H1 (cell line): ENCODE data around the gene NME7. TPM values are rescaled to one million over a fixed set of nuclear protein-coding genes. Genes with fewer than 3 reads are reported as not detected.
A peak's percentile ranks its signal among the peaks of the same experiment; 100 is the strongest.

Experiments used
- CTCF ChIA-PET: fragments of 300-600 bp; sonication (Branson Sonifier 250); formaldehyde crosslinking; loops from one replicate; lab custom pipeline; 2021; ENCODE audit not compliant: partially characterized antibody; lab: Charles Lee
- POLR2A ChIA-PET: fragments of 300-600 bp; sonication (Branson Sonifier 250); formaldehyde crosslinking; loops from one replicate; lab custom pipeline; 2021; ENCODE audit warnings: inconsistent platforms; ENCODE audit not compliant: partially characterized antibody; lab: Charles Lee
- DNase-seq, 2 experiments: peaks; one replicate each; pipeline versions ENCODE4 v3.0.0 to v3.0.0-alpha.2; 2010 to 2022; ENCODE audit warnings: low spot score in 2 of 2, low read depth in 1 of 2, mixed read lengths in 1 of 2
- FAIRE-seq: peaks from 2 replicates; lab custom pipeline; 2011; peaks lifted over from hg19 to GRCh38; lab: Jason Lieb, UNC
- H2AFZ ChIP-seq: 2 replicates; pipeline ENCODE4 v1.8.1; 2012; ENCODE audit warnings: low read length, inconsistent platforms
- H2AK5ac ChIP-seq: 2 replicates; pipeline ENCODE4 v1.6.1; 2013; ENCODE audit warnings: low read depth, low read length
- H2BK120ac ChIP-seq: replicated peaks from 2 replicates; pipeline ENCODE3; 2013; ENCODE audit warnings: low read depth, low read length, inconsistent platforms
- H2BK12ac ChIP-seq: 2 replicates; pipeline ENCODE4 v1.6.1; 2013; ENCODE audit warnings: low read depth, low read length
- H2BK15ac ChIP-seq: 2 replicates; pipeline ENCODE4 v1.6.1; 2013; ENCODE audit warnings: low read length
- H2BK20ac ChIP-seq: 2 replicates; pipeline ENCODE4 v1.6.1; 2013; ENCODE audit warnings: low read length
- H2BK5ac ChIP-seq: 2 replicates; pipeline ENCODE4 v1.6.1; 2013; ENCODE audit warnings: low read depth, low read length
- H3K14ac ChIP-seq: 2 replicates; pipeline ENCODE4 v1.6.1; 2013; ENCODE audit warnings: inconsistent platforms; ENCODE audit not compliant: insufficient read length
- H3K18ac ChIP-seq: 2 replicates; pipeline ENCODE4 v1.6.1; 2013; ENCODE audit warnings: low read length; ENCODE audit errors: extremely low read depth
- H3K23ac ChIP-seq: 2 replicates; pipeline ENCODE4 v1.6.1; 2013; ENCODE audit warnings: inconsistent platforms; ENCODE audit not compliant: insufficient read length
- H3K23me2 ChIP-seq: 2 replicates; pipeline ENCODE4 v1.6.1; 2013; ENCODE audit warnings: low read depth, low read length
- H3K27ac ChIP-seq: 2 replicates; pipeline ENCODE4 v1.6.1; 2011; ENCODE audit warnings: low read depth, low read length, inconsistent platforms
- H3K27me3 ChIP-seq, 4 experiments: replicated peaks in 1 of 4; 1 replicate in 1 of 4; 2 replicates in 3 of 4; pipeline versions ENCODE4 v1.6.1 to v1.8.1; 2011 to 2013; ENCODE audit warnings: low read length in 3 of 4, mild to moderate bottlenecking in 3 of 4, inconsistent platforms in 2 of 4, mixed read lengths in 2 of 4, moderate library complexity in 1 of 4; ENCODE audit not compliant: control insufficient read depth in 3 of 4, insufficient read depth in 3 of 4; ENCODE audit errors: extremely low read depth in 1 of 4
- H3K36me3 ChIP-seq, 4 experiments: 2 replicates each; pipeline versions ENCODE4 v1.6.1 to v1.8.1; 2011 to 2013; ENCODE audit warnings: mild to moderate bottlenecking in 4 of 4, low read length in 3 of 4, moderate library complexity in 2 of 4, control low read depth in 1 of 4, inconsistent platforms in 1 of 4; ENCODE audit not compliant: insufficient read depth in 4 of 4, control insufficient read depth in 2 of 4
- H3K4ac ChIP-seq: replicated peaks from 2 replicates; pipeline ENCODE3; 2013; ENCODE audit warnings: low read length, low read depth, mixed read lengths, inconsistent platforms; ENCODE audit not compliant: insufficient read length
- H3K4me1 ChIP-seq, 4 experiments: replicated peaks in 1 of 4; 1 replicate in 1 of 4; 2 replicates in 3 of 4; pipeline versions ENCODE4 v1.6.1 to v1.8.1; 2011 to 2013; ENCODE audit warnings: low read length in 3 of 4, inconsistent platforms in 2 of 4, mixed read lengths in 1 of 4; ENCODE audit not compliant: insufficient read depth in 4 of 4, control insufficient read depth in 3 of 4
- H3K4me2 ChIP-seq, 2 experiments: 2 replicates each; pipeline versions ENCODE4 v1.6.1 to v1.8.1; 2011 to 2013; ENCODE audit warnings: low read depth in 2 of 2, low read length in 2 of 2, control low read depth in 1 of 2, inconsistent platforms in 1 of 2, mild to moderate bottlenecking in 1 of 2; ENCODE audit not compliant: insufficient read depth in 1 of 2
- H3K4me3 ChIP-seq, 4 experiments: fragments of 200-600, 300-600 bp in 1 of 4; sonication (generic), shearing (Covaris generic), sonication (Bioruptor Twin) in 1 of 4; 2 replicates each; pipeline versions ENCODE4 v1.5.1 to v1.8.1; 2011 to 2016; ENCODE audit warnings: low read length in 4 of 4, low read depth in 3 of 4, control low read depth in 2 of 4, inconsistent platforms in 2 of 4, mild to moderate bottlenecking in 2 of 4, mixed read lengths in 1 of 4, moderate library complexity in 1 of 4; ENCODE audit not compliant: insufficient read depth in 2 of 4; ENCODE audit errors: extremely low read depth in 1 of 4
- H3K56ac ChIP-seq: replicated peaks from 2 replicates; pipeline ENCODE3; 2013; ENCODE audit warnings: low read depth, mild to moderate bottlenecking, mixed read lengths, low read length, inconsistent platforms; ENCODE audit not compliant: insufficient read length
- H3K79me1 ChIP-seq: 2 replicates; pipeline ENCODE4 v1.6.1; 2013; ENCODE audit warnings: low read depth, low read length, control low read depth
- H3K79me2 ChIP-seq, 2 experiments: 2 replicates each; pipeline versions ENCODE4 v1.6.1 to v1.8.1; 2012 to 2013; ENCODE audit warnings: low read length in 2 of 2, mild to moderate bottlenecking in 2 of 2, inconsistent platforms in 1 of 2; ENCODE audit not compliant: insufficient read depth in 2 of 2, control insufficient read depth in 1 of 2
- H3K9ac ChIP-seq, 4 experiments: replicated peaks in 1 of 4; 1 replicate in 1 of 4; 2 replicates in 3 of 4; pipeline versions ENCODE4 v1.6.1 to v1.8.1; 2011 to 2013; ENCODE audit warnings: low read depth in 3 of 4, low read length in 3 of 4, control low read depth in 2 of 4, mild to moderate bottlenecking in 2 of 4, moderate library complexity in 2 of 4, inconsistent platforms in 1 of 4; ENCODE audit errors: extremely low read depth in 1 of 4
- H3K9me3 ChIP-seq, 2 experiments: 2 replicates each; pipeline versions ENCODE4 v1.6.1 to v1.8.1; 2012 to 2013; ENCODE audit warnings: mild to moderate bottlenecking in 2 of 2, moderate library complexity in 2 of 2, control low read depth in 1 of 2, inconsistent platforms in 1 of 2, low read depth in 1 of 2, low read length in 1 of 2, mixed read lengths in 1 of 2; ENCODE audit not compliant: insufficient read depth in 2 of 2
- H4K20me1 ChIP-seq, 2 experiments: replicated peaks in 1 of 2; 2 replicates each; pipeline versions ENCODE3 to v1.8.1; 2011 to 2013; ENCODE audit warnings: inconsistent platforms in 2 of 2, low read length in 2 of 2, mild to moderate bottlenecking in 1 of 2; ENCODE audit not compliant: insufficient read depth in 2 of 2, control insufficient read depth in 1 of 2
- H4K5ac ChIP-seq: 2 replicates; pipeline ENCODE4 v1.6.1; 2013; ENCODE audit warnings: low read length, low read depth, mixed read lengths, inconsistent platforms; ENCODE audit not compliant: insufficient read length
- H4K8ac ChIP-seq: 2 replicates; pipeline ENCODE4 v1.8.0; 2013; ENCODE audit warnings: mild to moderate bottlenecking, moderate library complexity, low read length, inconsistent platforms; ENCODE audit not compliant: insufficient read depth; ENCODE audit errors: extremely low read depth
- H4K91ac ChIP-seq: replicated peaks from 2 replicates; pipeline ENCODE3; 2013; ENCODE audit warnings: low read length, mixed read lengths, inconsistent platforms; ENCODE audit not compliant: insufficient read length
- CREB1 ChIP-seq: IDR thresholded peaks from 2 replicates; pipeline ENCODE4 v1.6.1; 2012; ENCODE audit warnings: inconsistent platforms
- EP300 ChIP-seq, 2 experiments: IDR thresholded peaks; 1 replicate in 1 of 2; 2 replicates in 1 of 2; pipeline ENCODE4 v1.6.1; 2011 to 2012; ENCODE audit warnings: low read depth in 2 of 2, low read length in 2 of 2, mild to moderate bottlenecking in 2 of 2, borderline replicate concordance in 1 of 2, inconsistent platforms in 1 of 2, moderate library complexity in 1 of 2
- WGBS, 2 experiments: shearing (Covaris generic) in 1 of 2; methylation state at CpG; one replicate each; pipeline versions ENCODE4 v1.1.6 to v1.1.7; 2013 to 2015; ENCODE audit warnings: low lambda C conversion rate in 2 of 2, mixed read lengths in 2 of 2, inconsistent platforms in 1 of 2, low coverage in 1 of 2, missing lambda C conversion rate in 1 of 2; ENCODE audit not compliant: insufficient replicate concordance in 2 of 2, insufficient coverage in 1 of 2, insufficient read length in 1 of 2; ENCODE audit errors: extremely low coverage in 1 of 2, missing lambda C conversion rate in 1 of 2; 5-methylcytosine and 5-hydroxymethylcytosine counted together
- polyA plus RNA-seq, 7 experiments: library from polyadenylated mRNA; depleted of rRNA in 3 of 7; stranded (reverse) in 5 of 7; unstranded in 2 of 7; fragments of >200 nt in 5 of 7; fragments of 200-250 nt in 2 of 7; gene quantifications; 1 replicate in 5 of 7; 2 replicates in 1 of 7; 4 replicates in 1 of 7; pipeline versions ENCODE4 v1.2.1 to v1.2.3, GENCODE V29; 2011 to 2013; ENCODE audit warnings: missing spikeins in 2 of 7, mixed read lengths in 2 of 7
- total RNA-seq: library from RNA; stranded (reverse); fragmentation: NEBNext Ultra II Directional; extraction: Animal tissue kit (Norgen Biotek cat#: 25700); gene quantifications from 2 replicates; pipeline ENCODE4 v1.2.1, GENCODE V29; 2021

Gene NME7
- total and polyA plus RNA-seq, 2 of the 8 experiments (the other 6 are each of a cell fraction or from before 2014, with no cell fraction given) = 11.6 to 28.5 TPM

GRCh38 chr1:169107603-169108208, 259.9 kb downstream of the NME7 start:
- TF ChIP-seq EP300 (IDR thresholded peaks at IDR 0.05; ENCODE audit: borderline replicate concordance in 1 of 2, low read depth in 2 of 2, low read length in 2 of 2) (no peak), CREB1 (peak; percentile 28; the same call in 1 of the 2 replicates)
- TF ChIP-seq, all 59 proteins: peak for 1
- Histone ChIP-seq H3K23me2 (peaks cover 12% of the 10 kb centered on the region), H3K4me3 (peak overlapping the region; percentile 76 to 93 (median 83)), H3K9me3 (no peaks in the 10 kb centered on the region), H2BK15ac (peak overlapping the region; percentile 33; the same call in 1 of the 2 replicates), H3K79me1 (peaks cover 12% of the 10 kb centered on the region; the same call in 1 of the 2 replicates), H3K4me1 (peaks cover 16 to 35% (median 25%) of the 10 kb centered on the region in 4 experiments), H2BK12ac (no peak overlapping the region; the same call in 1 of the 2 replicates), H3K79me2 (peaks cover 22 to 57% of the 10 kb centered on the region in 2 experiments), H4K91ac (no peak overlapping the region), H4K5ac (no peak overlapping the region), H3K56ac (no peak overlapping the region), H4K20me1 (peaks cover 5% of the 10 kb centered on the region in 2 experiments), H2BK120ac (no peak overlapping the region), H3K4me2 (peak overlapping the region; percentile 95 to 99), H3K27me3 (no peaks in the 10 kb centered on the region; a peak in 2 of 7 replicates), H2BK20ac (no peak overlapping the region), H2AK5ac (no peak overlapping the region), H3K36me3 (peaks cover 0 to 19% (median 7%) of the 10 kb centered on the region in 4 experiments; a peak in 5 of 8 replicates), H3K4ac (no peak overlapping the region), H2BK5ac (no peak overlapping the region), H3K9ac (peak overlapping the region in 3 of 4 experiments; percentile 75 to 85 (median 81); a peak in 6 of 7 replicates), H3K23ac (no peak overlapping the region), H3K18ac (no peak overlapping the region), H3K14ac (no peak overlapping the region), H3K27ac (no peak overlapping the region), H4K8ac (no peak overlapping the region), H2AFZ (peak overlapping the region; percentile 5; the same call in 1 of the 2 replicates)
- CTCF ChIA-PET = interaction anchor here (0.6 to 2.0 kb wide), 9 partner anchors 29 to 1231 kb away, joined by 3 to 8 read pairs (median 4); no protein-coding TSS in a partner anchor
- 37% methylated on average over 9 of the region's 9 CpGs; no CpG with 5 or more reads in 1 of the 2 experiments for WGBS, 2 experiments
- POLR2A ChIA-PET = interaction anchor here (0.6 to 4.8 kb wide), 10 partner anchors 8 to 675 kb away, joined by 3 to 20 read pairs (median 4); no protein-coding TSS in a partner anchor
- no peak for FAIRE-seq
- no peak for DNase-seq
